SK-N-SH treated with all-trans-retinoic acid at 6 μM for 48 hours (cell line): Measurements from ENCODE around the gene UQCRC1.

Experiments used
- ATAC-seq: fragments of 200-7000 bp; cut with Tn5 transposase; 3 replicates; pipeline ENCODE4 v1.9.1; 2020; ENCODE audit warnings: mild to moderate bottlenecking, moderate library complexity
- ARNTL ChIP-seq: fragments of 450-650 bp; formaldehyde crosslinking; IDR thresholded peaks from 2 replicates; pipeline ENCODE4 v1.5.0; 2020; ENCODE audit warnings: low read depth, mild to moderate bottlenecking, moderate library complexity, borderline replicate concordance
- BACH2 ChIP-seq: fragments of 250-450 bp; sonication (Bioruptor Pico); IDR thresholded peaks from 2 replicates; pipeline ENCODE4 v1.9.0; 2021; ENCODE audit warnings: mild to moderate bottlenecking, borderline replicate concordance
- CSDC2 ChIP-seq: fragments of 250-450 bp; sonication (Bioruptor Pico); IDR thresholded peaks from 2 replicates; pipeline ENCODE4 v1.5.0; 2020; ENCODE audit warnings: mild to moderate bottlenecking, moderate library complexity
- GLIS3 ChIP-seq: fragments of 250-450 bp; sonication (Bioruptor Pico); IDR thresholded peaks from 2 replicates; pipeline ENCODE4 v1.5.0; 2020; ENCODE audit warnings: mild to moderate bottlenecking, moderate library complexity
- ISL1 ChIP-seq: fragments of 250-450 bp; sonication (Bioruptor Pico); IDR thresholded peaks from 2 replicates; pipeline ENCODE4 v2.1.2; 2022; ENCODE audit warnings: mild to moderate bottlenecking, moderate library complexity
- OSR1 ChIP-seq: fragments of 250-450 bp; sonication (Bioruptor Pico); IDR thresholded peaks from 2 replicates; pipeline ENCODE4 v1.8.0; 2022; ENCODE audit warnings: moderate library complexity, mild to moderate bottlenecking, inconsistent platforms
- PPARA ChIP-seq: fragments of 250-450 bp; sonication (Bioruptor Pico); IDR thresholded peaks from 2 replicates; pipeline ENCODE4 v1.5.0; 2020; ENCODE audit warnings: mild to moderate bottlenecking, borderline replicate concordance
- RARB ChIP-seq: fragments of 250-450 bp; sonication (Bioruptor Pico); IDR thresholded peaks from 2 replicates; pipeline ENCODE4 v1.8.0; 2021; ENCODE audit warnings: mild to moderate bottlenecking, moderate library complexity
- SNAI2 ChIP-seq: fragments of 250-450 bp; sonication (Bioruptor Pico); IDR thresholded peaks from 2 replicates; pipeline ENCODE4 v1.5.0; 2020; ENCODE audit warnings: mild to moderate bottlenecking, moderate library complexity
- TCF4 ChIP-seq: fragments of 250-450 bp; sonication (Bioruptor Pico); IDR thresholded peaks from 2 replicates; pipeline ENCODE4 v1.8.0; 2021; ENCODE audit warnings: mild to moderate bottlenecking, moderate library complexity, borderline replicate concordance
- TOX ChIP-seq: fragments of 250-450 bp; sonication (Bioruptor Pico); IDR thresholded peaks from 2 replicates; pipeline ENCODE4 v1.8.0; 2021; ENCODE audit warnings: mild to moderate bottlenecking, moderate library complexity, borderline replicate concordance
- ZC3H10 ChIP-seq: fragments of 250-450 bp; sonication (Bioruptor Pico); IDR thresholded peaks from 2 replicates; pipeline ENCODE4 v1.5.1; 2021; ENCODE audit warnings: mild to moderate bottlenecking, moderate library complexity
- ZFP3 ChIP-seq: fragments of 250-450 bp; sonication (Bioruptor Pico); IDR thresholded peaks from 2 replicates; pipeline ENCODE4 v1.5.0; 2020; ENCODE audit warnings: mild to moderate bottlenecking, moderate library complexity
- ZFP30 ChIP-seq: fragments of 450-650 bp; formaldehyde crosslinking; IDR thresholded peaks from 2 replicates; pipeline ENCODE4 v1.5.0; 2022; ENCODE audit warnings: mild to moderate bottlenecking, moderate library complexity
- ZNF70 ChIP-seq: fragments of 450-650 bp; formaldehyde crosslinking; IDR thresholded peaks from 2 replicates; pipeline ENCODE4 v1.5.0; 2020; ENCODE audit warnings: mild to moderate bottlenecking, moderate library complexity
- TF ChIP-seq, protein P1 (sequence below): fragments of 250-450 bp; sonication (Bioruptor Pico); IDR thresholded peaks from 2 replicates; pipeline ENCODE4 v1.5.1; 2020; ENCODE audit warnings: low read depth, mild to moderate bottlenecking, moderate library complexity
- TF ChIP-seq, protein P2 (sequence below): fragments of 250-450 bp; sonication (Bioruptor Pico); IDR thresholded peaks from 2 replicates; pipeline ENCODE4 v1.5.1; 2021; ENCODE audit warnings: mild to moderate bottlenecking, moderate library complexity
- TF ChIP-seq, protein P3 (sequence below): fragments of 250-450 bp; sonication (Bioruptor Pico); IDR thresholded peaks from 2 replicates; pipeline ENCODE4 v1.5.0; 2020; ENCODE audit warnings: mild to moderate bottlenecking, moderate library complexity
- TF ChIP-seq, protein P4 (sequence below): fragments of 250-450 bp; sonication (Bioruptor Pico); IDR thresholded peaks from 2 replicates; pipeline ENCODE4 v1.8.0; 2020; ENCODE audit warnings: mild to moderate bottlenecking, moderate library complexity, borderline replicate concordance

UQCRC1 gene

DNA sequence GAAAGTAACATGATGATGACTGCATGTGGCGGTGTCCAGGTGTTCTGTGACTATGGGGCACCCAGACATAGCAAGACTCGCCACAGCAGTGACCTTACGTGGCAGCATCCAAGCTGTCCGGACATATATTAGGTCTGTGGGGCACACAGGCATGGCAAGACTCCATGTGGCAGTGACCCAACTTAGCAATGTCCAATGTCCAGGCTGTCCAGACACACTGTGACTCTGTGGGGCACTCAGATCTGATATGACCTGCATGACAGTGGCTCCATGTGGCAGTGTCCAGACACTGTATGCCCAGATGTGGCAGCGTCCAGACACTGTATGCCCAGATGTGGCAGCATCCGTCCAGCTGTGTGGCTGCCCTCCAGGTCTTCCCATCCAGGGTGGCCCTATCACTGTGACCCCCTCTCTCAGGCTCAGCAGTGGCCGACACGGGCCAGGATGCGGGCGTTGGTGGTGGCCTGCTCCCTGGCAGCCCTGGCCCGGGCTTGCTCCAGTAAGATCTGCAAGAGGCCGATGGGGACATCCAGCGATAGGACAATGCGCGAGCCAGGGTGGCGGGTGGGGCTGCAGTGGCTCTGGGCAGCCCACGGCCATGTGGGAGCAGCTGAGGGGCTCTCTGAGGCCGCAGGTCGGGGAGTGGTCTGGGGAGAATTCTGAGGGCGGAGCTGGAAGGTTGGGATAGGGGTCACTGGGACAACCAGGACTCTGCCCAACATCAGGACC, 46.9 kb downstream of the UQCRC1 start (continued):
- TF ChIP-seq ZFP30 (CRISPR knock-in tag): no peak
- no peak for TF ChIP-seq BACH2

DNA sequence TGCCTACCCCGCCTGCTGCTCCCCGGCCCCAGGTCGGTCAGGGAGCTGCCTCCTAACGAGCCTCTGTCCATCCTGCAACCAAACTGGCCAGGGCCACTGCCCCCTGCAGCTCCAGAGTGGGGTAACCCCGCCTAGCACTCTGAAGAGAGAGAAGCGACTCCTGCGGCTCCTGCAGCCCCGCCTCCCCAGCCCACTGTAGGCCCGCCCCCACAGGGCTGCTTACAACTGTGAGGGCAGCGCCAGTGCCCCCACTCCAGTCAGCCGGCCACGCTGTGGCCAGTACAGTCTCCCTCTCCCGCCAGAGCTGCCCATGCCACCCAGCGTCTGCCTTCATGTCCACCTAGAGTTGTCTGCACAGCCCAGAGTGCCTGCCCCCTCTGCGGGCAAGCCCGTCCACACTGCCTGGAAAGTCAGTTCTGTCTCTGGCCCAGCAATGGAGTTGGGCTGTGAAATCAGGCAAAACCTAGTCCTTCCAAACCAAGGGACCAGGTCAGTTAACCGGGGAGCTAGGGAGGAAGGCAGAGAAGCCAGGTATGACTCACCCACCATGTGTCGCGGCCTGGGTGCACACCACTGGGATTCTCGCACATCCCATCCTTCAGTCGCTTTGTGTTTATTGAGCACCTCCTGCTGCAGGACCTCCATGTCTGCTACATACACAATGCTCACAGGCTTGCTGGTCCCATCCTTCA, 48.3 kb downstream of the UQCRC1 start:
- peak; percentile 15 for ATAC-seq

DNA sequence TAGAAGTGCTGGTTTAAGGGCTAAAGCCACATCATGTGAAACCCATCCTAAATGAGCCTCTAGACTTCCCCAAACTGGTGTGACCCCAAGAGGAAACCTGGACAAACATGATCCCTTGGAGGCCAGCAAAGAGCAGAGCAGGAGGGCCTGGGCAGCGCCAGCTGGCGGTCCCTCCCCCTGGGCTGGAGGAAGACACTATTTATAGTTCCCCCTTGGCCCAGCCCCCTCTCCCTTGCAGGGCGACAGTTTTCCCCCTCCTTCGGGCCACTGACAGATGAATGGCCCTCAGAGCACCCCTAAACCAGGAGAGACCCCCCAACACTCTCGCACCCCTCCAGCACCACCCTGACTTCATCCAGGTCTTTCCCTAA, 48.8 kb downstream of the UQCRC1 start:
- TF ChIP-seq, protein P1, sequence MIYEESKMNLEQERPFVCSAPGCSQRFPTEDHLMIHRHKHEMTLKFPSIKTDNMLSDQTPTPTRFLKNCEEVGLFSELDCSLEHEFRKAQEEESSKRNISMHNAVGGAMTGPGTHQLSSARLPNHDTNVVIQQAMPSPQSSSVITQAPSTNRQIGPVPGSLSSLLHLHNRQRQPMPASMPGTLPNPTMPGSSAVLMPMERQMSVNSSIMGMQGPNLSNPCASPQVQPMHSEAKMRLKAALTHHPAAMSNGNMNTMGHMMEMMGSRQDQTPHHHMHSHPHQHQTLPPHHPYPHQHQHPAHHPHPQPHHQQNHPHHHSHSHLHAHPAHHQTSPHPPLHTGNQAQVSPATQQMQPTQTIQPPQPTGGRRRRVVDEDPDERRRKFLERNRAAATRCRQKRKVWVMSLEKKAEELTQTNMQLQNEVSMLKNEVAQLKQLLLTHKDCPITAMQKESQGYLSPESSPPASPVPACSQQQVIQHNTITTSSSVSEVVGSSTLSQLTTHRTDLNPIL: no peak
- TF ChIP-seq, protein P2, sequence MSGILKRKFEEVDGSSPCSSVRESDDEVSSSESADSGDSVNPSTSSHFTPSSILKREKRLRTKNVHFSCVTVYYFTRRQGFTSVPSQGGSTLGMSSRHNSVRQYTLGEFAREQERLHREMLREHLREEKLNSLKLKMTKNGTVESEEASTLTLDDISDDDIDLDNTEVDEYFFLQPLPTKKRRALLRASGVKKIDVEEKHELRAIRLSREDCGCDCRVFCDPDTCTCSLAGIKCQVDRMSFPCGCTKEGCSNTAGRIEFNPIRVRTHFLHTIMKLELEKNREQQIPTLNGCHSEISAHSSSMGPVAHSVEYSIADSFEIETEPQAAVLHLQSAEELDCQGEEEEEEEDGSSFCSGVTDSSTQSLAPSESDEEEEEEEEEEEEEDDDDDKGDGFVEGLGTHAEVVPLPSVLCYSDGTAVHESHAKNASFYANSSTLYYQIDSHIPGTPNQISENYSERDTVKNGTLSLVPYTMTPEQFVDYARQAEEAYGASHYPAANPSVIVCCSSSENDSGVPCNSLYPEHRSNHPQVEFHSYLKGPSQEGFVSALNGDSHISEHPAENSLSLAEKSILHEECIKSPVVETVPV (CRISPR knock-in tag): no peak
- TF ChIP-seq GLIS3 (CRISPR knock-in tag): no peak
- no peak for TF ChIP-seq RARB (CRISPR knock-in tag)
- no peak for TF ChIP-seq ZFP3 (CRISPR knock-in tag)
- no peak for TF ChIP-seq SNAI2 (CRISPR knock-in tag)
- TF ChIP-seq, protein P3, sequence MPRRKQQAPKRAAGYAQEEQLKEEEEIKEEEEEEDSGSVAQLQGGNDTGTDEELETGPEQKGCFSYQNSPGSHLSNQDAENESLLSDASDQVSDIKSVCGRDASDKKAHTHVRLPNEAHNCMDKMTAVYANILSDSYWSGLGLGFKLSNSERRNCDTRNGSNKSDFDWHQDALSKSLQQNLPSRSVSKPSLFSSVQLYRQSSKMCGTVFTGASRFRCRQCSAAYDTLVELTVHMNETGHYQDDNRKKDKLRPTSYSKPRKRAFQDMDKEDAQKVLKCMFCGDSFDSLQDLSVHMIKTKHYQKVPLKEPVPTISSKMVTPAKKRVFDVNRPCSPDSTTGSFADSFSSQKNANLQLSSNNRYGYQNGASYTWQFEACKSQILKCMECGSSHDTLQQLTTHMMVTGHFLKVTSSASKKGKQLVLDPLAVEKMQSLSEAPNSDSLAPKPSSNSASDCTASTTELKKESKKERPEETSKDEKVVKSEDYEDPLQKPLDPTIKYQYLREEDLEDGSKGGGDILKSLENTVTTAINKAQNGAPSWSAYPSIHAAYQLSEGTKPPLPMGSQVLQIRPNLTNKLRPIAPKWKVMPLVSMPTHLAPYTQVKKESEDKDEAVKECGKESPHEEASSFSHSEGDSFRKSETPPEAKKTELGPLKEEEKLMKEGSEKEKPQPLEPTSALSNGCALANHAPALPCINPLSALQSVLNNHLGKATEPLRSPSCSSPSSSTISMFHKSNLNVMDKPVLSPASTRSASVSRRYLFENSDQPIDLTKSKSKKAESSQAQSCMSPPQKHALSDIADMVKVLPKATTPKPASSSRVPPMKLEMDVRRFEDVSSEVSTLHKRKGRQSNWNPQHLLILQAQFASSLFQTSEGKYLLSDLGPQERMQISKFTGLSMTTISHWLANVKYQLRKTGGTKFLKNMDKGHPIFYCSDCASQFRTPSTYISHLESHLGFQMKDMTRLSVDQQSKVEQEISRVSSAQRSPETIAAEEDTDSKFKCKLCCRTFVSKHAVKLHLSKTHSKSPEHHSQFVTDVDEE (CRISPR knock-in tag): no peak
- TF ChIP-seq CSDC2 (CRISPR knock-in tag): no peak
- TF ChIP-seq, protein P4, sequence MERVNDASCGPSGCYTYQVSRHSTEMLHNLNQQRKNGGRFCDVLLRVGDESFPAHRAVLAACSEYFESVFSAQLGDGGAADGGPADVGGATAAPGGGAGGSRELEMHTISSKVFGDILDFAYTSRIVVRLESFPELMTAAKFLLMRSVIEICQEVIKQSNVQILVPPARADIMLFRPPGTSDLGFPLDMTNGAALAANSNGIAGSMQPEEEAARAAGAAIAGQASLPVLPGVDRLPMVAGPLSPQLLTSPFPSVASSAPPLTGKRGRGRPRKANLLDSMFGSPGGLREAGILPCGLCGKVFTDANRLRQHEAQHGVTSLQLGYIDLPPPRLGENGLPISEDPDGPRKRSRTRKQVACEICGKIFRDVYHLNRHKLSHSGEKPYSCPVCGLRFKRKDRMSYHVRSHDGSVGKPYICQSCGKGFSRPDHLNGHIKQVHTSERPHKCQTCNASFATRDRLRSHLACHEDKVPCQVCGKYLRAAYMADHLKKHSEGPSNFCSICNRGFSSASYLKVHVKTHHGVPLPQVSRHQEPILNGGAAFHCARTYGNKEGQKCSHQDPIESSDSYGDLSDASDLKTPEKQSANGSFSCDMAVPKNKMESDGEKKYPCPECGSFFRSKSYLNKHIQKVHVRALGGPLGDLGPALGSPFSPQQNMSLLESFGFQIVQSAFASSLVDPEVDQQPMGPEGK (CRISPR knock-in tag): no peak
- no peak for TF ChIP-seq ZC3H10 (CRISPR knock-in tag)
- no peak for TF ChIP-seq BACH2
- no peak for TF ChIP-seq PPARA (CRISPR knock-in tag)
- TF ChIP-seq, all 23 proteins: peak for 0

More for the DNA sequence above, 48.3 kb downstream of the UQCRC1 start:
- TF ChIP-seq TOX (CRISPR knock-in tag) (no peak), GLIS3 (CRISPR knock-in tag) (no peak), SNAI2 (CRISPR knock-in tag) (no peak), RARB (CRISPR knock-in tag) (no peak)
- TF ChIP-seq, protein P1: no peak

DNA sequence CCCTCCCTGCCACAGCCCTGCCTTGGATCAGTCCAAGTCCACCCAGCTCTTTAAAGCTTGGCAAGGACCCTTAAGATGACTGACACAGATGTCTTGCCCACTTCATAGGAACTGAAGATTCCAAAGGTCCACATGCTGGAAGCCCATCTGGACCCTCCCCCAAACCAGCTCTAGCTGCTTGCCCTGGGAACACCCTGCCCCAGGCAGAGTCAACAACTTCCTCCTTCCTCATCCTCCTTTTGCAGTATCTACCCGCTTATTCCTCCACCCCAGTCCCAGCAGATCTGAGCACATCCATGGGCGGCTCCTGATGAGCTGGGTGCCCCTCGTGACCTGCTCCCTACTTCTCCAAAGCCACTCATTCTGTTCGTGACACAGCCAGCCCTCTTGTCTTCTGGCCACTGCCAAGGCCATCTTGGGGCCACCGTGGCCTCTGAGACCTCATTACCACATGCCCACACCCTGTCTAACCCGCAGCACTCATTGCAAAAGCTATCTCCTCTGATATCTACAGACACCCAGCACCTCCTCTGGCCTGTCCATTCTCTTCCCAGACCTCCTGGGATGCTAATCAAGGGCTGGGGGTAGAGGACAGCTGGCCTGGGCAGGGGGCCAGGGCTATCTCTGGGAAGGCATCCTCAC, 50.8 kb downstream of the UQCRC1 start:
- no peak for ATAC-seq
- no peak for TF ChIP-seq RARB (CRISPR knock-in tag)
- TF ChIP-seq ISL1 (CRISPR knock-in tag): no peak
- no peak for TF ChIP-seq SNAI2 (CRISPR knock-in tag)
- no peak for TF ChIP-seq PPARA (CRISPR knock-in tag)
- TF ChIP-seq ZNF70 (CRISPR knock-in tag): no peak
- TF ChIP-seq TCF4 (CRISPR knock-in tag): no peak
- no peak for TF ChIP-seq TOX (CRISPR knock-in tag)
- no peak for TF ChIP-seq OSR1
- TF ChIP-seq, protein P2 (CRISPR knock-in tag): no peak
- TF ChIP-seq, protein P4 (CRISPR knock-in tag): no peak
- no peak for TF ChIP-seq CSDC2 (CRISPR knock-in tag)
- no peak for TF ChIP-seq ARNTL (CRISPR knock-in tag)
- no peak for TF ChIP-seq BACH2

More for the DNA sequence above, 48.8 kb downstream of the UQCRC1 start:
- no peak for ATAC-seq
